Measurements from ENCODE around the gene FAM83C.

DNA sequence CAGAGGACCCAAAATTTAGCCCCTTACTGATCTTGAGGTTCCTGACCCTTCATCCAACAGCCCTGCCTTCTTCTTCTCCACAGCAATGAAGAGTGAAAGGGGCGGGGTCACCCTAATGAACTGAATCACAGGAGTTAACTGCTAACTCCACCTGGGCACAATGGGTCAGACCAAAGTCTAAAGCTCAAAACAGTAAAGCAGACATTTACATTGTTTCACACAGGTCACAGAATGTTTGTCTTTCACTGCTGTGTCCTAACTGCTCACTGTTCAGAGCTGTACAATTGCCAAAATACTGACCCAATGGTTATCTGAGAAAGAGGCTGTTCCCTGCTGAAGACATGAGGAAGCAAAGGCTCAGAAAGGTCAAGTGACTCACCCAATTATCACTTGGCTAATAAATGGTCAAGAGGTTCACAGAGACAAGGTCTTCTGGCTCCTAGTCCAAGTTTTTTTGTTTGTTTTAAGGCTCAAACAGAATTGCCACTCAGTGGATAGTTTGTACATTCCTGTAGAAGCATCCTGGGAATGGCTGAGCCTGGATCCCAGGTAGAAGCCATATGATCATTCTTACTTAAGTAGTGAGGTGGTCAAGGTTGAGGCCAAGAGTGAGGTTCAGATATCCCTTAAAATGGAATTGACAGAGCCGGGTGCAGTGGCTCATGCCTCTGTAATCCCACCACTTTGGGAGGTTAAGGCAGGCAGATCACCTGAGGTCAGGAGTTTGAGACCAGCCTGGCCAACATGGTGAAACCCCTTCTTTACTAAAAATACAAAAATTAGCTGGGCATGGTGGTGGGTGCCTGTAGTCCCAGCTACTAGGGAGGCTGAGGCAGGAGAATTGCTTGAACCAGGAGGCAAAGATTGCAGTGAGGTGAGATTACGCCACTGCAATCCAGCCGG is 35.1 kb upstream of the FAM83C start:
- TF ChIP-seq CTCF (IDR thresholded peaks at IDR 0.05) = no peak
- no peak for TF ChIP-seq POLR2A (IDR thresholded peaks at IDR 0.05)
- TF ChIP-seq EP300 (IDR thresholded peaks at IDR 0.05) = no peak
